Jurkat, Clone E6-1 (cell line): ENCODE data around the gene CACFD1.

ENCODE experiments used
- DNase-seq: peaks from one replicate; pipeline ENCODE4 v3.0.0-alpha.2; 2011; ENCODE audit warnings: low read depth, low spot score
- H3K4me3 ChIP-seq: 2 replicates; pipeline ENCODE4 v1.5.1; 2011; ENCODE audit warnings: mild to moderate bottlenecking, low read length, control low read depth, moderate library complexity

The CACFD1 gene

DNA sequence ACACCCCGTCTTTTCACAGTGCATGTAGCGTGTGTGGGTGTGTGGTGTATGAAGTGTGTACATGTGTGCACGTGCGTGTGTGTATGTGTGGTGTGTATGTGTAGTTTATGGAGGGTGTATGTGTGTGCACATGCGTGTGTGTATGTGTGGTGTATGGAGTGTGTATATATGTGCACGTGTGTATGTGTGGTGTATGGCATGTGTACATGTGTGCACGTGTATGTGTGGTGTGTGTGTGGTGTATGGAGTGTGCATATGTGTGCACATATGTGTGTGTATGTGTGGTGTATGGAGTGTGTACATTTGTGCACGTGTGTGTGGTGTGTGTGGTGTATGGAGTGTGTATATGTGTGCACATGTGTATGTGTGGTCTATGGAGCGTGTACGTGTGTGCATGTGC, 51.8 kb downstream of the CACFD1 start:
- DNase-seq = no peak
- H3K4me3 ChIP-seq = no peak overlapping the region

DNA sequence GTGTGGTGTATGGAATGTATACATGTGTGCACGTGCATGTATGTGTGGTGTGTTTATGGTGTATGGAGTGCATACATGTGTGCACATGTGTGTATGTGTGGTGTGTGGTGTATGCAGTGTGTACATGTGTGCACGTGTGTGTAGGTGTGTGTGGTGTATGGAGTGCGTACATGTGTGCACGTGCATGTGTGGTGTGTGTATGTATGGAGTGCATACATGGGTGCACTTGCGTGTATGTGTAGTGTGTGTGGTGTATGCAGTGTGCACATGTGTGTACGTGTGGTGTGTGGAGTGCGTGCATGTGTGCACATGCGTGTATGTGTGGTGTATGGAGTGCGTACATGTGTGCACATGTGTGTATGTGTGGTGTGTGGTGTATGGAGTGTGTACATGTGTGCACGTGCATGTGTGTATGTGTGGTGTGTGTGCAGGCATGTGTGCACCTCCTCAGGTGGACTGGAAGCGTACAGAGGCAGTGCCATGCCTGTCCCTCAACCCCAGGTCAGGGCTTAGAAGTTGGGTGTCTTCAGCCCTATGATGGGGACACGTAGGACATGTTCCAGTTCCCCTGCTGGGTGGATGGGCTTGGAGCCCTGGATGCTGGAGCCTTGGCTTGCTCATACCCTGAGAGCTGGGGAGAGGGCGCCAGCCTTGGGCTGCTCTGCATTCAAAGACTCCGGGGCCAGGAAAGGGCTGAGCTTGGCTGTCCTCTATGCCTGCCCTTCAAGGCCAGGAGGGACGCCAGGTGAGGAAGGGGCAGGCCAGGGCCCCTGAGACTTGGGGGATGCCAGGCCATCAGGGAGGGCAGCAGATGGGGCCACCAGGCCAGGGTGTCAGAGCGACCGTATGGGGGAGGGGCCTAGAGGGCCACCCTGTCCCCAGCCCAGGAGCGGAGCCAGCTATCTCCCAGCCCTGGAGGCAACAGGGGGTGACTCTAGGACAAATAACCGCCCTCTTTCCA, 52.8 kb downstream of the CACFD1 start:
- no peak for DNase-seq
- H3K4me3 ChIP-seq = no peak overlapping the region

DNA sequence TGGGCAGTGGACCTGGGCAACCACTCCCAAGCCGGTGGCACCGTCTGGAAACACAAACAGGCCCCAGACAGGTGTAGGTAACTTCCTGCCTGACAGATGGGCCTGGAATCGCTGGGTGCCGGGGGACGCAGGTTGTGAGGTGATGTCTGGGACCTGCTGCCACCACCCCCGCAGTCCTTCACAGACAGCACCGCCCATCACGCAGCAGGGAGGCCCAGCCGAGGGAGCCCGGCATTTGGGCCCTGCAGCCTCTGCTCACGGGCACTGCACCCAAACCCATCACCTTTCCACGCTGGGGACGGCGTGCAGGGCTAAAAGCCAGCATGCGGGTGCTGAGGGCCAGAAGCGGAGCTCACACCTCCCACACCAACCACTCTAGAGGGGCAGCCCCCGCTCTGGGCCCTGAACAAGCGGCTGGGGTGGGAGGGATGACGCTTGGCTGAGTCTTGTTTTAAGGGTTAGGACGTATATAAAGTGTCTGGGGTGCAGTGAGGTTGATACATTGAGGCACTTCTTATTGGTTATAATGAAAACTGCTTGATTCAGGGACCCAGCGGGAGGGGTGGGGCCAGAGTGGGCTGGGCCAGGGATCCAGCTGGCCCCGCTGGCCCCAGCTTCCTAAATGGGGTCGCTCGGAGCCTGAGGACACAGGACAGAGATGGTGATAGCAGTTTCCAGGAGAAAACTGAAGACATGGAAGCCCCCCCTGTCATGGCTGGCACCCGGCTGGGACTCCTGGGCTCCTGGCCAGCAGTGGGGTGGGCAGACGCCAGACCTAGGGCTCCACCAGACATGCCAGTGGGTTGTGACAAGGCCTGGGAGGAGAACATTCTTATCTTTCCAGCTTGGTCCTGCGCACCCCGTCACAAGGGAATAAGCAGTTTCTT, 53.7 kb downstream of the CACFD1 start:
- DNase-seq = no peak

DNA sequence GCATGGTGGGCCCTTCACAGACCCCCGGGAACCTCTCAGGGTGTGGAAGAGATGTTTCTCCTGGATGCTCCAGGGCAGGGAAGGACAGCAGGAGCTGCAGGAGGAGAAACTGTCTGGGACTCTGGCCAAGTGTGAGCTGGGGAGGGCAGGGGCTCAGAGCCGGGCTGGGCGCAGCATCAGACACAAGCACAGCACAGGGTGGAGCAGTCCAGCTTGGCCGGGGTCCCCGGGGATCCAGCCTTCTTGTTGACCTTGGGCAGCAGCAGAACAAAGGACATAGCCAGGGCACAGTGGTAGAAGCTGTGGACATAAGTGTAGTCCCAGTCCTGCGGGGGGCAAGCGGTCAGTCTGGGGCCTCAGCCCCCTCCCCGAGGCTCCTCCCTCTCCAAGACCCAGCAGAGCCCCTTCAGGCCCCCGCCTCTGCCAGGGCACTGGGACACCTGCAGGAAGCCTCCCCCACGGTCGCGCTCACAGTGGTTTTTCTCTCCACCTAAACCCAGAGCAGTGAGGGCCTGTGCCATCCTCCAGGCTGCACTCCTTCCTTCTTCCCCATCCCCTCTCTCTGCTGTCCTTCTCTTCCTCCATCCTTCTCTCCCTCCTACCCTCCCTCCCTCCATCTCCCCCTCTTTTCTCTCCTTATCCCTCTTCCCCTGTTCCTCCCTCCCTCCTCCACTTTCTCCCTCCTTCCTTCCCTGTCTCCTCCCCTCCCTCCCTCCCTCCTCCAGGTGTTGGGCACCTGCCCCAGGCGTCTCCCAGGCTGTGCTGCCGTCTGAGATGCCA, 54.9 kb downstream of the CACFD1 start:
- no peak for DNase-seq
- H3K4me3 ChIP-seq = no peak overlapping the region

More for the DNA sequence above, 53.7 kb downstream of the CACFD1 start:
- no peak overlapping the region for H3K4me3 ChIP-seq

DNA sequence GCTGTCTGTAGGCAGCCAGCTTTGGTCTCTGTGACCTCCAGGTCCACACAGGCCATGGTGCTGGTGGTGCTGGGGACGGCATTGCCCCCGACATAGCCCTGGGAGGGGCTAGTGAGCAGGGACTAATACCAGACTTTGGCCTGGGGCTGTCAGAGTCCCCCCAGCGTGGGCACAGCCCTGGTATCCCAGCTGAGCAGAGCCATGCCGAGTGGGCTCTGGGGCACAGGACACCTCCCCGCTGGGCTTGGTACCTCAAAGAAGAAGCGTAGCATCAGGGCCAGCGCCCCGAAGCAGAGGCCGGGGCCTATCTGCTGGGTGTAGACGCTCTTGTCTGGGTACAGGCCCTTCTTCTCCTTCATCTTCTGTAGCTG, 55.4 kb downstream of the CACFD1 start:
- H3K4me3 ChIP-seq = no peak overlapping the region
- no peak for DNase-seq

DNA sequence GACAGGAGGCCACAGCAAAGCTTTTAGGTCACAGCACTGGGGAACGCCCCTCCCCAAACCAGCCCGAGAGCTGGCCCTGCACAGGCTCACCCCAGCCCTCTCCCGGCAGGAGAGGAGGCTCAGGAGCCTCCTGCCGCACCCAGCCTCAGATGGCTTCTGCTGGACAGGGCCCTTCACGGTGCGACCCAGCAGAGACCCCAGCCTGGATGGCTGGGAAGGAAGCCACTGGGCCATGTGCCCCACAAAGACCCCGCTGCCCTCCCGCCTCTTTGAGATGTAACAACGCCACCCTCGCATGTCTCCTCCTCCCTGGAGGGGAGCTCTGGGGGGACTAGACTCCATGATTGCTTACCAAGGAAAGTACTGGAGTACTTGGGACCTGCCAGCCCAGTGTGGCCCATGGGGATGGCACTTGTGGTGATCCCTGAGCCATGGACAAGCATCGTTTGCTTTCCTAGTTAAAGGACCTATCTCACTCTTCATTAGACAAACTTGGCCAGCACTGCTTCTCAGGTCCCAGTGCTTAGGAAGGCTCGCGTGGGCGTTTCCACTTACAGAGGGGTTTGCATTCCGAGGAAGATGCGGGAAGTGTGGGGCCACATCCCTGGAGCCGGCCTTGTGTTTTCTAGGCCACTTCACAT, 56.0 kb downstream of the CACFD1 start:
- H3K4me3 ChIP-seq = no peak overlapping the region
- no peak for DNase-seq

DNA sequence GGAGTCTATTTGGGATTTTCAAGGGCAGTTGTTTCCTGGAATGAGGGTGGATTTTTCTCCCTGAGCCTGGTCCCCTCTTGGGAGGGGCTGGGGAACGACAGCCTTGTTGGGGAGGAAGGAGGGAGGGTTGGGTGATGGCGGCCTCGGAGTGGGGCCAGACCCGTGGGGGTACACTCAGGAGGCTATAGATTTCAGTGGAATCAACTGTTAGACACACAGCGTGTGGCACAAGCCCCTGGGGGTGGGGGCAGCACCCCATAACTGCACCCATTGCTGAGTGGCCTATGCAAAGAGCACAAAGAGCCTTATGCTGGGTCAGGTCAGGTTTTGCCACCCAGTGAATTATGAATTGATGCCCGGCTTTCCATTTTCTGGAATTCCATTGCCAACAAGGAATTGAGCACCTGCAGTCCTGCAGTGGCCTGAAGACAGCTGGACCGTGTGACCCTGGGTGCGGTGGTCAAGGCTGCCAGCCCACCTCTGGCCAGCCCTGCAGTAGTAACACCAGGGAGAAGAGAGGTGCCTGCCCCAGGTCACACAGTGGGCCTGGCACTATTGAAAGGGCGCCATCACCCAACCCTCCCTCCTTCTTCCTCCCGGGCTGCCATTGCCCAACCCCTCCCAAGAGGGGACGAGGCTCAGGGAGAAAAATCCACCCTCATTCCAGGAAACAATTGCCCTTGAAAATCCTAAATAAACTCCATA, 56.6 kb downstream of the CACFD1 start:
- H3K4me3 ChIP-seq = no peak overlapping the region
- no peak for DNase-seq

DNA sequence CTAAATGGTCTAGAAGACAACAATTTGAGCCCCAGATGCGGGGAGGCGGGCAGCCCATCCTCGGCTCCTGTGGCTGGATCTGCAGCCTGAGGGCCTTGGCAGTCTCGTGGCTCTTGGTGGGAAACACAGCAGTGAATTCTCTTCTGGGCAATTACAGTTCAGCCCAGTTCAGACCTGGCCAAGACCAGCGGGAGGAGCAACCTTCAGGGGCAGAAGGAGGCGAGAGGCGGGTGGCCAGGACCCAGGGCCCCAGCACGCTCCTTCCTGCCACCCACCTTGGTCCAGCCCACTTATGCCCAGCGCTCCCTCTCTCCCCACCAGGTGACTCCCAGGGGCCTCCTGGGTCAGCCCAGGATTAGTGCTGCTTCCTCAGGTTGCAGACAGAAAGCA, 57.2 kb downstream of the CACFD1 start:
- no peak for DNase-seq
- no peak overlapping the region for H3K4me3 ChIP-seq

DNA sequence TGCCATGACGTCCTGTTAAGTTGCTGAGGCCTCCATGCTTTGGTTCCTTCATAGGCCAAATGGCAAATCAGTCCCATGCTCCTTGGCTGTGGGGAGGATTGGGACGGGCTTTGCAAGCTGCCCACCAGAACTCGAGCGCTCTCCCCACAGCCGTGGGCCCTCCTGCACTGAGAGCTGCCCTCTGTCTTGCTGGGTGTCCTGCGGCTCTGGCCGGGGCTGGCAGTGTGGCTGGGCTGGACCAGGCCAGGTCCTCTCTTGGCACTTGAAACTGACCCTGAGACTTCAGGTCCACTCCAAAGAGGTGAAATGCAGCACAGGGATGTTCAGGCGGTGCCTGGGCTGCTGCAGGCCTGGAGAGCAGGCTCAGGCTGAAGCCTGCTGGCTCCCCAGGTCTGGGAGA, 57.9 kb downstream of the CACFD1 start:
- no peak for DNase-seq
- H3K4me3 ChIP-seq = no peak overlapping the region

DNA sequence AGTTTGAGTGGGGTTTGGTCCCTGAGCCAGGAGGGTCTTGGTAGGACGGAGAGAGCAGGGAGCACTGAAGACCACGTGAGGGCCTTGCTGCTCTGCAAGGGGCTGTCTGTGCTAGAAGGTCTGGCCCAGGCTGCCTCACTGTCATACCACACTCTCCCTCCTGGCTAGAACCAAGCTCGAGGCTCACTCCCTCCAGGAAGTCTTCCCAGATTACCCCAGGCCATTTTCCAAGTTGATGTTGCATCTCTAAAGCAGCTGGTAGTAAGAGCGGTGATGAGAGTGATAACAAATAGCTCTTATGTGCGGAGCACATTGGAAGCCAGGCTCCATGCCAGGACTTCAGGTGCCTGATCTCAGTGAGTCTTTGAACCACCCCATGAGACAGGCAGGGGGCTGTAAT, 58.4 kb downstream of the CACFD1 start:
- no peak overlapping the region for H3K4me3 ChIP-seq
- no peak for DNase-seq

DNA sequence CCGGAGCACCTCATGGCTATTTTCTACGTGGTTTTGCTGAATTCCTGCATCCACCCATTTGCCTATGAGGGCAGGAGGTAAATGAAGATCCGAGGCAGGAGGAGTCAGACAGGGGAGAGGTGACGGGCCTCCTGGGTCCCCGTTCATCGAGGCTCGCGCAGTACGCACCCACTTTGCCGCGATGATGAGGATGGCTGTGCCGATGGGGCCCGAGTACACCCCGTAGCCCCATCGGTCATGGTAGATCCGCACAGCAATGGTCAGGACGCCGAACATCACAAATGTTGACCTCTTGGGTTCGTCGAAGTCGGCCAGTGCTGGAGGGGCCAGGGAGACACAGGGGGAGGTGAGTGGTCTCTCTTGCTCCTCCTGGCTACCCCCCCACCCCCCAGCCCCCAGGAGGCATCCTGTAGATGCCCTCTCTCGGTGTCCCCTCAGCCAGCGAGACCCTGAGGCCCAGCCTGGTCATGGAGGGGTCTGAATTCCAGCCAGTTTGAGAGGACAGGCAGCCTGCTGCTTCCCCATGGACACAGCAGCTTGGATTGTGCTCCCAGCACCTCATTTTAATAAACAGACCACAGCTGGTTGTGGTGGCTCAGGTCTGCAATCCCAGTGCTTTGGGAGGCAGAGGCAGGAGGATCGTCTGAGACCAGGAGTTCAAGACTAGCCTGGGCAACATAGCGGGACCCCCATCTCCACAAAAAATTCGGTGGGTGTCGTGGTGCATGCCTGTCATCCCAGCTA, 59.1 kb downstream of the CACFD1 start:
- DNase-seq = no peak
- no peak overlapping the region for H3K4me3 ChIP-seq

DNA sequence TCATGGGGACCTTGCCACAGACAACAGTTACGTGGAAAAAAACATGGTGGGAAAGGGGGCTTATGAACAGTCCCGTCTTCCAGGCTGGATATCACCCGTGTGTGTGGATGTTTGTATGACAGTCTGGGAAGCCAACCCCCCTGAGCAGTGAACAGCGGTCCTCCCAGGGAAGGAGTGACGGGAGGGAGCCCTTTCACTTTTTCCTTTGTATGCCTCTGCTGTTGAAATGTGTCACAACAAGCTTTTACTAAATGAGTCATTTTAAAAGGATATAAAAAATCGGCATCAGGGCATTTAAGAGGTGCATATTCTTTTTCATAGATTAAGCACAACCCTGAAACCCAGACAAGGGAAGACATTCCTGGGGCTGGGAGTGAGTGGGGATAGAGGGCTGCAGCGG, 59.9 kb downstream of the CACFD1 start:
- H3K4me3 ChIP-seq = no peak overlapping the region
- no peak for DNase-seq

DNA sequence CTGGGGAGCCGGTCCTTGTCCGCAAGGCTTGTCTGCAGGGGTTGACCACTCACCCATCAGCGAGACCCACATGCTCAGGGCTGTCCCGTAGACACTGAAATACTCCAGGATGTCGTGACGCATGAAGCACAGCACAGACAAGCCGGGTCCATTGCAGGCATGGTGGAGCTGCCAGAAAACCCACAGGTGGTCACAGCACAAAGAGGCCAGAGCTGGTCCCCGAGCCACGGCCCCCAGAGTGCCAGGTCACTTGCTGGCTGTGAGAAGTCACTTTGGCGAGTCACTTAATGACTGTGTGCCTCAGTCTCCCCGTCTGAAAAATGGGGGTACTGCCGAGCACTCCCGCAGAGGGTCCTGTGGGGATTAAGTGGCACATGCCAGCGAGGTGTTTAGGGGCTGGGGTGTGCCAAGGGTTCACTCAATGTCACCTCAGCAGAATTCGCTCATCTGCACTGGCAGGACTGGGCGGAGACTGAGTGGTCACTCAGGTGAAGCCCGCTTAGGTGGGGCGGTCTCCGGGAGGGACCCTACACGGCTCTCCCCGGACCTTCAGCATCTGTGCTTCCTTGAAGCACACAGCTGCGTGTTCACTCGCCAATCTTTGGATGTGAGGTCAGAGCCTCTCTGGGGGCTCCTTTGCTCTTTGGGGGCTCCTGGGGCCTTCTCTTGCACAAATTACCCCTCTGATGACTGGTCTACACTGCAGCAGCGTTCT, 60.5 kb downstream of the CACFD1 start:
- H3K4me3 ChIP-seq = no peak overlapping the region
- DNase-seq = no peak
